Measurements from ENCODE around the gene PRLR.

The PRLR gene

GRCh38 chr5:35163710-35164033 lies 66.6 kb downstream of the PRLR start:
- H3K36me3 ChIP-seq (replicated peaks; ENCODE audit: insufficient read depth, low read length), result no peaks in the 10 kb centered on the region
- H4K20me1 ChIP-seq (ENCODE audit: insufficient read depth, low read length), result no peaks in the 10 kb centered on the region
- no peak overlapping the region for H3K9ac ChIP-seq (ENCODE audit: low read length)
- no peaks in the 10 kb centered on the region for H3K4me1 ChIP-seq (ENCODE audit: low read length)
- H3K9me3 ChIP-seq (replicated peaks; ENCODE audit: insufficient read depth, low read length), result no peaks in the 10 kb centered on the region
- H3K27ac ChIP-seq (ENCODE audit: low read length), result no peak overlapping the region
- no peaks in the 10 kb centered on the region for H3F3A ChIP-seq (ENCODE audit: insufficient read depth, low read length)
- H3K27me3 ChIP-seq (replicated peaks; ENCODE audit: insufficient read depth, low read length), result no peaks in the 10 kb centered on the region
- no peaks in the 10 kb centered on the region for H3K9me2 ChIP-seq (replicated peaks; ENCODE audit: insufficient read depth, low read length)
- no peak overlapping the region for H2AFZ ChIP-seq (ENCODE audit: low read length)
- DNase-seq, result no peak
- TF ChIP-seq CTCF (IDR thresholded peaks at IDR 0.05; ENCODE audit: low read length) (no peak), EZH2phosphoT487 (IDR thresholded peaks at IDR 0.05; ENCODE audit: low read length) (no peak), EZH2 (optimal IDR thresholded peaks at IDR 0.05; ENCODE audit: low read depth, low read length) (no peak)
- H3K4me3 ChIP-seq (ENCODE audit: low read length), result no peak overlapping the region
- no peak overlapping the region for H3K4me2 ChIP-seq (ENCODE audit: low read depth, low read length)
- H3K79me2 ChIP-seq (ENCODE audit: low read length), result no peaks in the 10 kb centered on the region

- no peak for TF ChIP-seq EZH2 (optimal IDR thresholded peaks at IDR 0.05; ENCODE audit: low read depth, low read length)
- no peak for TF ChIP-seq EZH2phosphoT487 (IDR thresholded peaks at IDR 0.05; ENCODE audit: low read length)
- no peak for TF ChIP-seq CTCF (IDR thresholded peaks at IDR 0.05; ENCODE audit: low read length)
- no peaks in the 10 kb centered on the region for H3K9me2 ChIP-seq (replicated peaks; ENCODE audit: insufficient read depth, low read length)
- no peaks in the 10 kb centered on the region for H3K27me3 ChIP-seq (replicated peaks; ENCODE audit: insufficient read depth, low read length)
- no peaks in the 10 kb centered on the region for H4K20me1 ChIP-seq (ENCODE audit: insufficient read depth, low read length)
- H3K79me2 ChIP-seq (ENCODE audit: low read length), result no peaks in the 10 kb centered on the region
- no peak overlapping the region for H3K4me3 ChIP-seq (ENCODE audit: low read length)
- no peak overlapping the region for H3K27ac ChIP-seq (ENCODE audit: low read length)
- H3F3A ChIP-seq (ENCODE audit: insufficient read depth, low read length), result no peaks in the 10 kb centered on the region
- DNase-seq, result no peak
- no peaks in the 10 kb centered on the region for H3K36me3 ChIP-seq (replicated peaks; ENCODE audit: insufficient read depth, low read length)
- no peaks in the 10 kb centered on the region for H3K4me1 ChIP-seq (ENCODE audit: low read length)
- no peak overlapping the region for H2AFZ ChIP-seq (ENCODE audit: low read length)
- no peak overlapping the region for H3K4me2 ChIP-seq (ENCODE audit: low read depth, low read length)
- H3K9me3 ChIP-seq (replicated peaks; ENCODE audit: insufficient read depth, low read length), result no peaks in the 10 kb centered on the region
- no peak overlapping the region for H3K9ac ChIP-seq (ENCODE audit: low read length)
Observed at GRCh38 chr5:35162848-35163709, 67.2 kb downstream of the PRLR start.

- Histone ChIP-seq H3K79me2 (ENCODE audit: low read length) (no peaks in the 10 kb centered on the region), H3K9me3 (replicated peaks; ENCODE audit: insufficient read depth, low read length) (no peaks in the 10 kb centered on the region), H3K4me2 (ENCODE audit: low read depth, low read length) (no peak overlapping the region), H3K9me2 (replicated peaks; ENCODE audit: insufficient read depth, low read length) (no peaks in the 10 kb centered on the region), H3K4me3 (ENCODE audit: low read length) (no peak overlapping the region), H3K36me3 (replicated peaks; ENCODE audit: insufficient read depth, low read length) (no peaks in the 10 kb centered on the region), H3K9ac (ENCODE audit: low read length) (no peak overlapping the region), H3K4me1 (ENCODE audit: low read length) (no peaks in the 10 kb centered on the region), H3F3A (ENCODE audit: insufficient read depth, low read length) (no peaks in the 10 kb centered on the region), H3K27me3 (replicated peaks; ENCODE audit: insufficient read depth, low read length) (no peaks in the 10 kb centered on the region), H3K27ac (ENCODE audit: low read length) (no peak overlapping the region), H4K20me1 (ENCODE audit: insufficient read depth, low read length) (no peaks in the 10 kb centered on the region), H2AFZ (ENCODE audit: low read length) (no peak overlapping the region)
- TF ChIP-seq EZH2phosphoT487 (IDR thresholded peaks at IDR 0.05; ENCODE audit: low read length) (no peak), CTCF (IDR thresholded peaks at IDR 0.05; ENCODE audit: low read length) (no peak), EZH2 (optimal IDR thresholded peaks at IDR 0.05; ENCODE audit: low read depth, low read length) (no peak)
- no peak for DNase-seq
Observed at GRCh38 chr5:35161652-35162273, 68.5 kb downstream of the PRLR start.

All from MM.1S (cell line).